ENCODE data around the gene FTCD.

FTCD gene

GRCh38 chr21:46093668-46094400 is 61.5 kb downstream of the FTCD start:
- no peak for DNase-seq (ENCODE audit: low read depth)

GRCh38 chr21:46092811-46093667 is 62.3 kb downstream of the FTCD start:
- DNase-seq (ENCODE audit: low read depth) = no peak

GRCh38 chr21:46092026-46092764 is 63.2 kb downstream of the FTCD start:
- DNase-seq (ENCODE audit: low read depth) = peak; percentile 77

GRCh38 chr21:46091631-46092025 is 63.8 kb downstream of the FTCD start:
- DNase-seq (ENCODE audit: low read depth) = no peak

- no peak for DNase-seq (ENCODE audit: low read depth)
Observed at GRCh38 chr21:46091118-46091517, 64.3 kb downstream of the FTCD start.

GRCh38 chr21:46089285-46089684 is 66.1 kb downstream of the FTCD start:
- DNase-seq (ENCODE audit: low read depth) = no peak

GRCh38 chr21:46088189-46088588 is 67.2 kb downstream of the FTCD start:
- no peak for DNase-seq (ENCODE audit: low read depth)

- no peak for DNase-seq (ENCODE audit: low read depth)
Observed at GRCh38 chr21:46087641-46088040, 67.7 kb downstream of the FTCD start.
